Measurements from ENCODE around the gene SLC4A1.

Gene SLC4A1

GRCh38 chr17:44283344-44284023 lies 15.5 kb upstream of the SLC4A1 start:
- no peak for DNase-seq

GRCh38 chr17:44282264-44282663 lies 14.3 kb upstream of the SLC4A1 start:
- no peak for DNase-seq

DNA sequence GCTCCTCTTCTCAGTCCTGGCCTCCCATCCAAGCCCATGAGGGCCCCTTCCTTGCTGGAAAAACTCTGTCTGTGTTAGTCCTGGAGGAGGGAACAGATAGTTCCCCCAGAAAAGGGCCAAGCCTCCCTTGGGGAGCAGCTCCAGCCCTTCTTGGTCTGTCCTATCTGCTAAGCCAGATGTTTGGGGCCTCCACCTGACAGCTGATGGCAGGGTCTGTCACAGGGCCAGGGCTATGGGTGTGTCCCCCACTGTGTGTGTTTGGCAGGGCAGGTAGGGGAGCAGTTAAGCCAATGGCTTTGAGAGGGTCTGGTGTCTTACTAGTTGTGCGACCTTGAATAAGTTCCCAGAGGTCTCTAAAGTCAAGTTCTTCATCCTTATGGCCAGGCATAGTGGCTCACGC lies 13.6 kb upstream of the SLC4A1 start:
- no peak for DNase-seq

GRCh38 chr17:44280392-44280937 lies 12.5 kb upstream of the SLC4A1 start:
- DNase-seq: no peak

GRCh38 chr17:44279666-44280391 lies 11.9 kb upstream of the SLC4A1 start:
- no peak for DNase-seq

GRCh38 chr17:44279346-44279665 lies 11.4 kb upstream of the SLC4A1 start:
- no peak for DNase-seq

GRCh38 chr17:44277976-44278375 lies 10.0 kb upstream of the SLC4A1 start:
- no peak for DNase-seq

DNA sequence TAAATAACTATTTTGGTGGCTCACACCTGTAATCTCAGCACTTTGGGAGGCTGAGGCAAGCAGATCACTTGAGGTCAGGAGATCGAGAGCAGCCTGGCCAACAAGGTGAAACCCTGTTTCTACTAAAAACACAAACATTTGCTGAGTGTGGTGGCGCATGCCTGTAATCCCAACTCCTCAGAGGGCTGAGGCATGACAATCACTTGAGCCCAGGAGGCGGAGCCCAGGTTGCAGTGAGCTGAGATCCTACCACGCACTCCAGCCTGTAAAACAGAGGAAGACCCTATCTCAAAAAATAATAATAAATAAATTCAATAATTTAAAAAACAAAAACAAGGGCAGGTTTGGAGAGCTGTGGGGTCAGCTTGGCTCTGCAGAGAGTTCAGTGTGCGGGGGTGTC lies 5.7 kb upstream of the SLC4A1 start:
- DNase-seq: no peak

DNA sequence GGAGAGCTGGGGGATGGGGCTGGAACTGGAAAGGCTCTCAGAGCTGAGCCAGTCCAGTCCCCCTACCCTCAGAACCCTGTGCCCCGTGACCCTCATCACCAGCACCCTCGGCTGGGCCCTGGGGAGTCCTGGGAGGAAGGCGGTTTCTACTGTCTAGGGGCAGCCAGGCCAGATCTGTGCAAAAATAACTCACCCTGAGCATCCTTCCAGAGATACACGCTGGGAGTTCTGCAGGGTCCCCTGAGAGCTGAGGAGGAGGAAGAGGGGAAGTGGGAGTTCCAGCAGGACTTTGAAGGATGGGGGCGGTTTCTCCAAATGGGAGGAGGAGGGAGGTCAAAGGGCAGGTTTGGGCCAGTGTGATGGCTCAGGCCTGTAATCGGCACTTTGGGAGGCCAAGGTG lies 5.0 kb upstream of the SLC4A1 start:
- DNase-seq: no peak

DNA sequence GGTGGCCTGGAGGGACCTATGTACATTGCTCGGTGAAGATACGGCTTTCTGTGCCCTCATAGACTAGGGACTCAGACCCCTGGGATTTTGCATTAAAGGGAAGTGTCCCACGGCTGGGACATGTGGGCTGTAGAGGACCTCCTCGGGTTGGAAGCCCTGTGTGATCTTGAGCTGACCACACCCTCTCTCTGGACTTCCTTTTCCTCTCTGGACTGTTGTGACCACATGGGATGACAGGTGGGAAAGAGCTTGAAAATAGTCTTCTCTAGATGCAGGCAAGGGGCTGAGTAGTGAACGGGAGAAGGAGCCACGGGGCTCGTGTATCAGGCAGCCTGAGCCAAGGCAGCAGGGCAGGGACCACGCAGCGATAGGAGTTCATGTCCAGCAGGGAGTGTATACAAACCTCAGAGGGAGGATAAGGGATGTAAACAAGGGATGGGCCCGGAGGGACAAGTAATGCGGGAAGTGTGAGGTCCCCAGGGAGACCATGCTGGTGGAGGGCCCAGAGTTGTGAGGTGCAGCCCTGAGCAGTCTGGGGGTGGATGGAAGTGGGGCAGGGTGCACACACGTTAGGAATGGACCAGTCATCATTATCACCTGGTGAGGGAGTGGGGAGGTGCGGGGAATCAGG lies 4.5 kb upstream of the SLC4A1 start:
- no peak for DNase-seq

DNA sequence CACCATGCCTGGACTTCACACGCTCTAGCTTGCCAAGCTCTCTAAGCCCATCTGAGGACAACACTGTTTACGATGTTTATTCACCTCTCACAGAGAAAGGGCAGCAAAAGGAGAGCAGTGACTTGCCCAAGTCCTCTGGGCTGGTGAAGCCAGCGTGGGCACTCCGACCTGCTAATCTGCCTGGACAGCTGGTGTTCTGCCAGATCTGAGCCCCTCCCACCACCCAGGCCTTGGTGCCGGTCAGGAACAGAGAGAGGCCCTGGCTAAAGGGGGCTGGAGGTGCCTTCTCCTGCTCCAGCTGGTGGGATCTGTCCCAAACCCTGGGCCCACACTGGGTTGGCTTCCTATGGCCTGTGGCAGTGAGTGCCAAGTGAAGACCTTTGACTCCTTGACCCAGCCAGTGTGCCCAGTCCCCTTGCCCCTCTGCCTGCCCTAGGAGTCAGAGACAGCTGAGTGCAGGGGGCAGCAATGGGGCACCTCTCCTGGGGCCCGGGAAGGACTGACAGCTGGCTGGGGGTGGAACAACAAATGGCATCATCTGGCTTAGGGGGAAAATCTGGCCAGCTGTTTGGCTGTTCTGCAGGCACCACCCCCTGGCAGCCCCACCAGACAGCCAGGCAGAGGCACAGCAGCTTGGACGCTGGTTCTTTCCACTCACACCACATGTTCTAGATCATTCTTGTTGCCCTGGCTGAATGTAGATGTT lies 1.8 kb upstream of the SLC4A1 start:
- DNase-seq: no peak

DNA sequence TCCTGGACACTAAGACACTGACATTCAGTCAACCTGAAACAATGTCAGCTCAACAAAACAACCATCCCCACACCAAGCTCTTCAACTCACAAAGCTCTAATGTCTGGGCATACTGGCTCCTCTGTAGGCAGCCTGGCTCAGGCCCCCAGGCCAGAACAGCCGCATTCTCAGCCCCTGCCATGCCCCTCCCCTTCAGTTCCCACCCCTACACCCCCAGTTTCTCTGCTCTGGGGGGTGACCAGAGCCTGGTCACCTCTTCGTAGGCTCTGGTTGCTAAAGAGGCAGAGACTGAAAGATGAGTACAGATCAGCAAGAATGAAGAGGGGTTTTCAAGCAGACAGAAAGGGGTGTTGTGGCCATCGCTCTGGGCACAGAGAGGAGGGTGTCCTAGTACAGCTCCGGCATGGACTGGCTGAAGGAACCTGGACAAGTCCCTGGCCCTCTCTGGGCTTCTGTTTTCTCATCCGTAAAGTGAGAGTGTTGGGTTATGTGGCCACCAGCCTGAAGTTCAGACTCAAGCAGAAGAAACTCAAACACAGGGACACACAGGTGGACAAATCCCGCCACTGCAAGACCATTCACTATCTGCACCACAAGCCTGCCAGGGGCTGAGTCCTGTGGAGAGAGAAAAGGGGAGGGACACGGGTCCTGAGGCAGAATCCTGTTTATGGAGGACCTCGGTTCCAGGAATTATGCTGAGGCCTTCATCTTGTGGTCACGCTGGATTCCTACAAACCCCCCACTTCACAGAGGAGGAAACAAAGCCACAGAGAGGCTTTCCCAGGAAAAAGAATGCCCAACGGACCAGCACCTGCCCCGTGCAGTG lies 987 bp upstream of the SLC4A1 start:
- DNase-seq: no peak

DNA sequence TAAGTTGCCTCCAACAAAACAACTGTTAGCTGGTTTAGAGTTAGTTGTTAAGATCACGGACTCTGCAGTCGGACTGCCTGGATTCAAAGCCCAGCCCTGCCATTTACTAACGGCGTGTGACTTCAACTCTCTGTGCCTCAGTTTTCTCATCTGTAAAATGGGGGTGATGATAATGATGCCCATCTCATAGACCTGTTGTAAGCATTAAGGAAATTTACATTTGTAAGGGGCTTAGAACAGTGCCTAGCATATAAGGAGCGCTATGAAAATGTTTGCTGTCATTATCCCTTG lies 825 bp downstream of the SLC4A1 start:
- DNase-seq: no peak

GRCh38 chr17:44266402-44267164 lies 1.4 kb downstream of the SLC4A1 start:
- no peak for DNase-seq

DNA sequence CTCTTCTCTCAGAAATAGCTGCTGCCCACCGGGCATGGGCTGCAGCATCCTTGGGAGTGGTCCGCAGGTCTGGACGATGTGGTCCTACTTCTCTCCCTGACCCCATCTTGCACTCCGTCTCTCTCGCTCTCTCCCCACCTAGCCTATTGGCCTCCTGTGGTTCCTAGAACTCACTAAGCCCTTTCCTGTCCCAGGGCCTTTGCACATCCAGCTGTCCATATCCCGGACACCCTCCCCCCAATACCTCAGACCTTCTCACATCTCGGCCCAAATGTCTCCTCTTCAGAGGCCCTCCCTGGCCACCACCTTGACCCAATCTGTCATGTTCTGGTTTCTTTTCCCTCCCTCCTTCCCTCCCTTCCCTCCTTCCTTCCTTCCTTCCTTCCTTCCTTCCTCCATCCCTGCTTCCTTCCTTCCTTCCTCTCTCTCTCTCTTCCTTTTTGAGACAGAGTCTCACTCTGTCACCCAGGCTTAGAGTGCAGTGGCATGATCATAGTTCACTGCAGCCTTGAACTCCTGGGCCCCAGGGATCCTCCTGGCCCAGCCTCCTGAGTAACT lies 4.5 kb downstream of the SLC4A1 start:
- no peak for DNase-seq

GRCh38 chr17:44262654-44263225 lies 5.2 kb downstream of the SLC4A1 start:
- no peak for DNase-seq

DNA sequence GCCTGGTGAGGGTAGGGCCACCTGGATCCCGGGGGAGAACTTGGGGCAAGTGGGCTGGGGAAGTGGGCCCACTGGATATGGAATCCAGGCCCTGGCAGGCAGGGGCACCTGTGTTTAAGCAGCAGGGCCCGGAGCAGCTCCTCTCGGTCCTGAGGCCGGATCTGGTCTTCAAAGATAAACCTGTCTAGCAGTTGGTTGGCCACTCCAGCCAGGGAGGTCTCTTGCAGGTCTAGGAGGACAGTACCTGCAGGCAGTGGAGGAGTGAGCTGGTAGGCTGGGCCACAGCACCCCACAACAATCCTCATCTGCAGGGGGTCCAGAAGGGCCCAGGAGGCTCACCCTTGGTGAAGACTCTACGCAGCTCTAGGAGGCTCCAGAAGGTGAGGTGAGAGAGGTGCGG lies 7.6 kb downstream of the SLC4A1 start:
- no peak for DNase-seq

DNA sequence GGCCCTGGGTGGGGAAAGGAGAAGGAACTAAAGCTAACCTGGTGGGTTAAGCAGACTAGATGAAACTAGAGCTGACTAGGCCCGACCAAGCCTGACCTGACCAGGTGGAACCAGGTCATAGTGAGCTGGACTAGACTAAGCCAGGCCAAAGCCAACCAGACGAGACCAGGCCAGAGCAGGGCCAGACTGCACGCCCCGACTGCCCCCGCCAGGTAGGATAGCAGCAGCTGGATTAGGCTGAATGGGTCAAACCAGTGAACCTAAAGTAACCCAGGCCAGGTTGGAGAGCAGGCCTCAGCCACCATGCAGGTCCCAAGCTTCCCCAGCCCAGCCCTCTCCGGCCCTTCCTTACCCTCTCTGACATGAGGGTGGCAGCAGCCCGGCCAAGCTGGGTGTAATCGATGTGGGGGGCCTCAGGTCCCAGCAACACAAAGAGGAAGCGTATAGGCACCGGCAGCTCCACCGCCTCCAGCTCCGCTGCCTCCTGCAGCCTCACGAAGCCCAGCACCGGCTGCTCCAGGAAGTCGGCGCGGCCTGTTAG lies 9.1 kb downstream of the SLC4A1 start:
- no peak for DNase-seq

DNA sequence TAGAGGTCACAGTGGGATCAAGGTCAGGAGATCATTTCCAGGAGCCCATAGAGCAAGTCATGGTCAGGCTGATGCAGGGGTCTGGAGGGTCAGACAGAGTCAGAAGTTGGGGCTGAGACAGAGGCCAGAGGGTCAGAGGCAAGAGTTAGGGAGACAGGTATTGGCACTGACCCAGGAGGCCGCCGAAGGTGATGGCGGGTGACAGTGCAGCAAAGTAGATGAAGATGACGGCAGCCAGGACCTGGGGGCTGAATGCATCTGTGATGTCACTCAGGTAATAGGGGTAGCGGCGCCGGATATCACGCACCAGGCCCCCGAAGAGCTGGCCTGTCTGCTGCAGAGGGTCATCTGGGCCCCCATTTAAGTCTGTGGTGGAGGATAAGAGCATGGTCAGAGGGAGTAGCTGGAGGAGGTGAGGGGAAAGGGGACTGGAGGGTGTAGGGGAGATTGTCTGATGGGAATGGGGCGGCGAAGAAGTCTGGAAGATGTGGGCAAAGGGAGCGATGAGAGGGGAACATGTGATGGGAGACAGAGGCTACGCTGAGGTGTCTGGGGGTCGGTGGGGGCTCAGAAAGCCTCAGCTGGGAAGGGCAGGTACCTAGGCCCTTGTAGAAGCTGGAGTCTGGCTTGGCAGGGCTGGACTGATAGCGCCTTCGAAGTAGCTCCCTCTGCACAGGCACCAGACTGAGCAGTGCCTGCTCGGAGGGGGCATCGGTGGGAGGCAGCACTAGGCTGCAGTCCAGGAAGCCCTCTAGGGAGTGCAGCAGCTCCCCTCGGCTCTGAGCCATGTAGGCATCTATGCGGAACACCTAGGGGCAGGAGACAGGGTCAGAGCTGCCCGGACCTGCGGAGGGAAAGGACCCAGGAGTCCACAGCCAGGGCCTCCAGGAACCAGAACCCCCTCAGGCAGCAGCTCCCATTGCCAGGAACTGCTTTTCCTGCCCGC lies 9.8 kb downstream of the SLC4A1 start:
- no peak for DNase-seq

GRCh38 chr17:44256671-44257070 lies 11.3 kb downstream of the SLC4A1 start:
- DNase-seq: no peak
